Cardiac muscle cell (in vitro differentiated cells and primary cell): ENCODE measurements around the gene SEMA4D. TPM values are rescaled to one million over a fixed set of nuclear protein-coding genes. Genes with fewer than 3 reads are reported as not detected.

Experiments
- DNase-seq, 2 donors: peaks; one replicate each; pipeline versions ENCODE4 v3.0.0 to v3.0.0-alpha.2; 2010 to 2017; ENCODE audit warnings: low read depth in 1 of 2, low spot score in 1 of 2
- H3K27ac ChIP-seq: fragments of 200-600 bp; sonication (generic); 2 replicates; pipeline ENCODE4 v1.5.1; 2016
- H3K27me3 ChIP-seq: fragments of 200-600 bp; sonication (generic); 2 replicates; pipeline ENCODE4 v1.6.0; 2016; ENCODE audit warnings: control low read depth
- H3K36me3 ChIP-seq: fragments of 200-600 bp; sonication (generic); 2 replicates; pipeline ENCODE4 v1.5.1; 2016; ENCODE audit warnings: control low read depth
- H3K4me1 ChIP-seq: fragments of 200-600 bp; sonication (generic); 2 replicates; pipeline ENCODE4 v1.8.1; 2017; ENCODE audit warnings: low read depth, mild to moderate bottlenecking, mixed run types
- H3K4me3 ChIP-seq: fragments of 200-600 bp; sonication (generic); 2 replicates; pipeline ENCODE4 v1.5.1; 2016; ENCODE audit warnings: mild to moderate bottlenecking
- H3K9me3 ChIP-seq: fragments of 200-600 bp; sonication (generic); 2 replicates; pipeline ENCODE4 v1.5.1; 2017; ENCODE audit warnings: low read depth, mild to moderate bottlenecking, control low read depth
- polyA plus RNA-seq: library from polyadenylated mRNA; unstranded; fragments of >200 nt; fragmentation: Nextera tagmentation; extraction: Ambion mirVana; gene quantifications from 2 replicates; pipeline ENCODE4 v1.2.1, GENCODE V29; 2016
- total RNA-seq: library from RNA; depleted of rRNA; stranded (reverse); fragments of >200 nt; gene quantifications from 2 replicates; pipeline ENCODE4 v1.2.3, GENCODE V29; 2016
- TF ChIP-seq, protein P1 (sequence below): IDR thresholded peaks from 2 replicates; pipeline ENCODE4 v1.5.1; 2012; ENCODE audit warnings: low read depth, mild to moderate bottlenecking, low read length

Gene SEMA4D
- total and polyA plus RNA-seq, 2 experiments from 2014 or later: 16.5 to 34.2 TPM

- Histone ChIP-seq H3K4me1 (peaks cover 14% of the 10 kb centered on the region), H3K36me3 (no peaks in the 10 kb centered on the region), H3K9me3 (no peaks in the 10 kb centered on the region), H3K4me3 (peak overlapping the region; percentile 91), H3K27me3 (no peaks in the 10 kb centered on the region), H3K27ac (peak overlapping the region; percentile 74)
- DNase-seq: no peak
- TF ChIP-seq, protein P1, sequence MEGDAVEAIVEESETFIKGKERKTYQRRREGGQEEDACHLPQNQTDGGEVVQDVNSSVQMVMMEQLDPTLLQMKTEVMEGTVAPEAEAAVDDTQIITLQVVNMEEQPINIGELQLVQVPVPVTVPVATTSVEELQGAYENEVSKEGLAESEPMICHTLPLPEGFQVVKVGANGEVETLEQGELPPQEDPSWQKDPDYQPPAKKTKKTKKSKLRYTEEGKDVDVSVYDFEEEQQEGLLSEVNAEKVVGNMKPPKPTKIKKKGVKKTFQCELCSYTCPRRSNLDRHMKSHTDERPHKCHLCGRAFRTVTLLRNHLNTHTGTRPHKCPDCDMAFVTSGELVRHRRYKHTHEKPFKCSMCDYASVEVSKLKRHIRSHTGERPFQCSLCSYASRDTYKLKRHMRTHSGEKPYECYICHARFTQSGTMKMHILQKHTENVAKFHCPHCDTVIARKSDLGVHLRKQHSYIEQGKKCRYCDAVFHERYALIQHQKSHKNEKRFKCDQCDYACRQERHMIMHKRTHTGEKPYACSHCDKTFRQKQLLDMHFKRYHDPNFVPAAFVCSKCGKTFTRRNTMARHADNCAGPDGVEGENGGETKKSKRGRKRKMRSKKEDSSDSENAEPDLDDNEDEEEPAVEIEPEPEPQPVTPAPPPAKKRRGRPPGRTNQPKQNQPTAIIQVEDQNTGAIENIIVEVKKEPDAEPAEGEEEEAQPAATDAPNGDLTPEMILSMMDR: no peak
Measured at GRCh38 chr9:89496645-89497256, 1.2 kb downstream of the SEMA4D start.

DNA sequence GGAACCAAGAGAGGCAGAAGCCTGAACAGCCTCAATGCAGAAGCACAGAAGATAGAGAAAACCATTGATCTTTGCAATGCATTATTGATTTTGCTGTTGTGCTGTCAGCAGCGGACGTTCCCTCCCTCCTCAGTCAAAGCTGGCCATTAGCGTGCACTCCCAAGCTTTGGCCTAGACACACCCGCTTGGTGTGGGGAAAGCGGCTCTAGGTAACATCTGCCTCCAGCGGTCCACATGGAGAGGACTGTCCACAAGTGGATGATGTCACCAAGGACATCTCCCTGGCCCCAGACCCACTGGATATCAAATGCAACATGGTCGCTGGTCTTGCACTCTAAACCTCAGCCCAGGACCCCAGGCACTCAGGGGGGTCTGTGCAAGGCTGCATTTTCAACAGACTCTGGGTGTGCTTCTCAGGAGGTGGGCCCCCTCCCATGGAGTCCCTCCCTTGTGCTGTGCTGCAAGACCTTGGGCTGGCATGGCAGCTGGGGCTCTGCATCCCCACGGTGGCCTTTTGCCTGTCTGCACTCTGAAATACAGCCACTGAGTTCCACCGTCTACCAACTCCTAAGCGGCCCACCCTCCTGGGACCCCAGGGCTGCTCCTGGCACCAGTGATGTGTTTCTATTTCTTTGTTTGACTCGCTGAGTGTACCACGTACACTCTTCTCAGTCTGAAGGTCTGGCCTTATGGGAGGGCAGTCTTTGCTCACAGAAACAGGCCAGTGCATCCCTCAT lies 1.9 kb downstream of the SEMA4D start:
- Histone ChIP-seq H3K27me3 (no peaks in the 10 kb centered on the region), H3K36me3 (no peaks in the 10 kb centered on the region), H3K27ac (no peak overlapping the region), H3K4me1 (peaks cover 9% of the 10 kb centered on the region), H3K4me3 (no peak overlapping the region), H3K9me3 (no peaks in the 10 kb centered on the region)
- DNase-seq: no peak
- TF ChIP-seq, protein P1: no peak

GRCh38 chr9:89494199-89494598 lies 3.7 kb downstream of the SEMA4D start:
- H3K9me3 ChIP-seq: no peaks in the 10 kb centered on the region
- no peaks in the 10 kb centered on the region for H3K36me3 ChIP-seq
- no peak for DNase-seq
- no peaks in the 10 kb centered on the region for H3K27me3 ChIP-seq
- H3K27ac ChIP-seq: no peak overlapping the region
- H3K4me3 ChIP-seq: no peak overlapping the region
- H3K4me1 ChIP-seq: peaks cover 9% of the 10 kb centered on the region
- TF ChIP-seq, protein P1: no peak

DNA sequence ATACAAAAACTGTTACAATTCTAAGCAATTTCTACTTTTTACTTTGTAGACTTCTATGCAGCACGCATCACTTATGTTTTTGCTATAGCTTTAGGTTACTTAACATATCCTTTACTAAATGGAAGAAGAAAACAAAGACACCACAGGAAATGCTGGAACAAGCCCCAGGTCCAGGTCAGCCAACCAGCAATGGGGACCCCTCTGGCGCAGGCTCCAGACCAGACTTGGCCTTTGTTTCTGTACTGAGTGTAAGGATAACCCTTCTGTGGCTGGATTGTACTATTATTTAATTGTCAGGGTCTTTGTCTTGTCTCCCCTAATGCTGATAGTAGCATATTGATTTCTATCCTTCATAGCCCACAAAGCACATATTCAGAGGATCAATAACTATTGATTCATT lies 4.2 kb downstream of the SEMA4D start:
- Histone ChIP-seq H3K27me3 (no peaks in the 10 kb centered on the region), H3K4me1 (peaks cover 9% of the 10 kb centered on the region), H3K4me3 (no peak overlapping the region), H3K27ac (no peak overlapping the region), H3K36me3 (no peaks in the 10 kb centered on the region), H3K9me3 (no peaks in the 10 kb centered on the region)
- DNase-seq: no peak
- TF ChIP-seq, protein P1: no peak

DNA sequence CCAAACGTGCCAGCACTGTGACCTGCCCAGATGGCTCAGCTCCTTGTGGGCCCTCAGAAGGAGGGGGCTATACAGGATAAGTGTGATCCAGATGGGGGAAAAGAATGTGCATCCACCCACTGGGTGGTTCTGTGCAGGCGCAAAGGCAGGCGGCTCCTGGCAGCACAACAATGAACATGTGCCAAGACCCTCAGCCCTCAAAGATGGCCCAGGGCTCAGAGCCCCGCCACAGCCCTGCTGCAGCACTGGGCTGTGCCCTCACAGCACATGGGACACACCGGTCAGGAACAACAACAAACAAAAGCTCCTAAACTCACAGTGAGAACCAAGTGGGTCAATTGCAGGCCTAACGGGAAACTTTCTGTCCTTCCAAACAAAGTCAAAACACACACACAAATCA lies 4.7 kb downstream of the SEMA4D start:
- H3K27ac ChIP-seq: no peak overlapping the region
- DNase-seq: no peak
- no peaks in the 10 kb centered on the region for H3K27me3 ChIP-seq
- no peak overlapping the region for H3K4me3 ChIP-seq
- no peaks in the 10 kb centered on the region for H3K9me3 ChIP-seq
- peaks cover 9% of the 10 kb centered on the region for H3K4me1 ChIP-seq
- H3K36me3 ChIP-seq: no peaks in the 10 kb centered on the region
- TF ChIP-seq, protein P1: no peak
